WTC11 (cell line): ENCODE measurements around the gene PRKAR2A.

ENCODE experiments used
- ATF1 ChIP-seq: sonication (generic); formaldehyde crosslinking; IDR thresholded peaks from 2 replicates; pipeline ENCODE4 v1.8.1; 2023; ENCODE audit warnings: mild to moderate bottlenecking, moderate library complexity, missing genetic modification reagents
- CREB1 ChIP-seq: sonication (generic); formaldehyde crosslinking; IDR thresholded peaks from 2 replicates; pipeline ENCODE4 v1.8.0; 2023; ENCODE audit warnings: mild to moderate bottlenecking, missing genetic modification reagents
- ETV6 ChIP-seq: sonication (generic); formaldehyde crosslinking; IDR thresholded peaks from 2 replicates; pipeline ENCODE4 v1.8.1; 2022; ENCODE audit warnings: mild to moderate bottlenecking, missing genetic modification reagents
- JUN ChIP-seq: sonication (generic); formaldehyde crosslinking; IDR thresholded peaks from 2 replicates; pipeline ENCODE4 v1.8.0; 2023; ENCODE audit warnings: mild to moderate bottlenecking, missing genetic modification reagents
- ZNF232 ChIP-seq: sonication (generic); formaldehyde crosslinking; IDR thresholded peaks from 2 replicates; pipeline ENCODE4 v1.8.0; 2022; ENCODE audit warnings: mild to moderate bottlenecking, missing genetic modification reagents
- TF ChIP-seq, protein P1 (sequence below): fragments of 200-600 bp; IDR thresholded peaks from 2 replicates; pipeline ENCODE4 v1.8.0; 2022; ENCODE audit warnings: antibody characterized with exemption
- TF ChIP-seq, protein P2 (sequence below): fragments of 250-450 bp; sonication (Bioruptor Pico); IDR thresholded peaks from 2 replicates; pipeline ENCODE4 v1.8.0; 2021; ENCODE audit warnings: mild to moderate bottlenecking

GRCh38 chr3:48879307-48879993, 31.8 kb upstream of the PRKAR2A start:
- TF ChIP-seq, protein P1, sequence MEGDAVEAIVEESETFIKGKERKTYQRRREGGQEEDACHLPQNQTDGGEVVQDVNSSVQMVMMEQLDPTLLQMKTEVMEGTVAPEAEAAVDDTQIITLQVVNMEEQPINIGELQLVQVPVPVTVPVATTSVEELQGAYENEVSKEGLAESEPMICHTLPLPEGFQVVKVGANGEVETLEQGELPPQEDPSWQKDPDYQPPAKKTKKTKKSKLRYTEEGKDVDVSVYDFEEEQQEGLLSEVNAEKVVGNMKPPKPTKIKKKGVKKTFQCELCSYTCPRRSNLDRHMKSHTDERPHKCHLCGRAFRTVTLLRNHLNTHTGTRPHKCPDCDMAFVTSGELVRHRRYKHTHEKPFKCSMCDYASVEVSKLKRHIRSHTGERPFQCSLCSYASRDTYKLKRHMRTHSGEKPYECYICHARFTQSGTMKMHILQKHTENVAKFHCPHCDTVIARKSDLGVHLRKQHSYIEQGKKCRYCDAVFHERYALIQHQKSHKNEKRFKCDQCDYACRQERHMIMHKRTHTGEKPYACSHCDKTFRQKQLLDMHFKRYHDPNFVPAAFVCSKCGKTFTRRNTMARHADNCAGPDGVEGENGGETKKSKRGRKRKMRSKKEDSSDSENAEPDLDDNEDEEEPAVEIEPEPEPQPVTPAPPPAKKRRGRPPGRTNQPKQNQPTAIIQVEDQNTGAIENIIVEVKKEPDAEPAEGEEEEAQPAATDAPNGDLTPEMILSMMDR, result no peak
- no peak for TF ChIP-seq CREB1 (CRISPR knock-in tag)
- TF ChIP-seq, protein P2, sequence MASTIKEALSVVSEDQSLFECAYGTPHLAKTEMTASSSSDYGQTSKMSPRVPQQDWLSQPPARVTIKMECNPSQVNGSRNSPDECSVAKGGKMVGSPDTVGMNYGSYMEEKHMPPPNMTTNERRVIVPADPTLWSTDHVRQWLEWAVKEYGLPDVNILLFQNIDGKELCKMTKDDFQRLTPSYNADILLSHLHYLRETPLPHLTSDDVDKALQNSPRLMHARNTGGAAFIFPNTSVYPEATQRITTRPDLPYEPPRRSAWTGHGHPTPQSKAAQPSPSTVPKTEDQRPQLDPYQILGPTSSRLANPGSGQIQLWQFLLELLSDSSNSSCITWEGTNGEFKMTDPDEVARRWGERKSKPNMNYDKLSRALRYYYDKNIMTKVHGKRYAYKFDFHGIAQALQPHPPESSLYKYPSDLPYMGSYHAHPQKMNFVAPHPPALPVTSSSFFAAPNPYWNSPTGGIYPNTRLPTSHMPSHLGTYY (CRISPR knock-in tag), result no peak
- TF ChIP-seq JUN (CRISPR knock-in tag), result no peak
- no peak for TF ChIP-seq ATF1 (CRISPR knock-in tag)
- no peak for TF ChIP-seq ZNF232
- TF ChIP-seq ETV6 (CRISPR knock-in tag), result no peak
